Stimulated activated CD4-positive, alpha-beta T cell treated with anti-CD3 and anti-CD28 coated beads, Interleukin-2, amount 100 ng/mL, for 4 hours (primary cell): ENCODE results near the gene INTS1.
A peak's percentile ranks its signal among the peaks of the same experiment; 100 is the strongest.

Source experiments
- DNase-seq: peaks from one replicate; pipeline ENCODE4 v3.0.0-alpha.2; 2020; ENCODE audit warnings: low read depth

Gene INTS1

DNA sequence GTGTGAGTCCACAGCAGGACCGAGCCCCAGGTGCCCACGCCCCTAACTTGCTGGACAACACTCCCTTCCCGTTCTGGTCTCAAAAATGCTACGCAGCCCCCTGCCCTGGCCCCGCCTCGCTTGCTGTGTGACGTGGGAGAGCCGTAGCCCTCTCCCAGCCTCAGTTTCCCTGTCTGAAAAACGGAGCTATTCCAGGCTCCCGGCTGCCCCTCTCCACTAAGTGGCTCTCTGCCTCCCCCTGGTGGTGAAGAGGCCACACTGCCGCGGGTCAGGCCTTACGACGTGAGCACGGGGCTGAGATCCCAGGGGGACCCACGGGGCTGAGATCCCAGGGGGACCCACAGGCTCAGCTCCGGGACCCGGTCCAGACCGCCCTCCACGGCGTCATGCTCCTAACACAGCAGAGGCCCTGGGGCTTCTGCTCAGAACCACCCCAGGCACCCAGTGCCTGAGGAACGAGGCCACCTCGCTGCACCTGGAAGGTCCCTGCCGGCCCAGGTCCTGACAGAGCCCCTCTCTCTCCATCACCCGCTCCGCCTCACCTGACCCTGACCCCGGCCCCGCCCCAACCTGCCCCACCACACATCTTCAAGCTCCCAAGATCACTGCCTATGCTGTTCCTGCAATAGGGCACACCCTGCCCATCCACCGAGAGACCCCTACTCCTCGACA is 71.6 kb downstream of the INTS1 start:
- DNase-seq = peak; percentile 69

GRCh38 chr7:1431634-1432380 is 72.4 kb downstream of the INTS1 start:
- no peak for DNase-seq

DNA sequence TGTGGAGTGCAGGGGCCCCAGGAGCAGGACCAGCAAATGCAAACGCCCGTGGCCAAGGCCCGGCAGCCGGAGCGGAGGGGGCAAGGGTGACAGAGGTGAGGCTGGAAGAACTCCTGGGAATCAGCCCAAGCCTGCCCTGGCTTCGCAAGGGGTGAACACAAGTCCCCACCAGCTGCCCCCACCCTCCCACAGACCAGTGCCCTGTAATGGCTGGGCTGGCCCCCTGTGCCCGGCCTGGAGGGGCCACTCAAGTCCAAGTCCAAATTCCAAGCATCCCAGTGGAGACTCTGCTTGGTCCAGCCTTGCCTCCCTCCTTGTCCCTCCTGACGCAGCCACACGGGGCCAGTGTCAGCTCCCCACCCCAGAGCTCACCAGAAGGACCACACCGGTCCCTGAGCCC is 73.0 kb downstream of the INTS1 start:
- no peak for DNase-seq

GRCh38 chr7:1430056-1430845 is 73.9 kb downstream of the INTS1 start:
- no peak for DNase-seq

DNA sequence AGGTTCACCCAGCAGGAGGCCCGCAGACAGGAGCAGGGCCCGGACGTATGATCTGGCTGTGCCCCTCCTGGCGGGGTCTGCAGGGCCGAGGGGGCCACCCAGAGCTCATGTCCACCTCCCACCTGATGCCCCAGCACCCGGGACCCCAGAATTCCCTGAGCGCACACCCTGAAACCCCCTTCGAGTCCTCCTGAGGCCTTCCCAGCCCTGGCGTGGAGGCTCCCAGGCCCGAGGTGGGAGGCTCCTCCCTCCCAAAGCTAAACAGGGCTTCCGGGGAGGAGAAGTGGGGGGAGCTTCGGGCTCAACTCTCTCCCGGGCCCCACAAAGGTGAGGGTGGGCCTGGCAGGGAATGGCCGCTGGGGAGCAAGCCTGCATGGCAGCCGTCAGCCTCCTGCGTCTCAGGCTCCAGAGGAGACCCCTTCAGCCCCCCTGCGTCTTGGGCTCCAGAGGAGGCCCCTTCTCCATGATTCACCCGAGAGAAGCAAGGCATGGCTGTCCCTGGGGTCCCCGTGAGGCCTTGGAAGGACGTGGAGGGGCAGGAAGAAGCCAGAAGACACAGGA is 75.2 kb downstream of the INTS1 start:
- DNase-seq = no peak

DNA sequence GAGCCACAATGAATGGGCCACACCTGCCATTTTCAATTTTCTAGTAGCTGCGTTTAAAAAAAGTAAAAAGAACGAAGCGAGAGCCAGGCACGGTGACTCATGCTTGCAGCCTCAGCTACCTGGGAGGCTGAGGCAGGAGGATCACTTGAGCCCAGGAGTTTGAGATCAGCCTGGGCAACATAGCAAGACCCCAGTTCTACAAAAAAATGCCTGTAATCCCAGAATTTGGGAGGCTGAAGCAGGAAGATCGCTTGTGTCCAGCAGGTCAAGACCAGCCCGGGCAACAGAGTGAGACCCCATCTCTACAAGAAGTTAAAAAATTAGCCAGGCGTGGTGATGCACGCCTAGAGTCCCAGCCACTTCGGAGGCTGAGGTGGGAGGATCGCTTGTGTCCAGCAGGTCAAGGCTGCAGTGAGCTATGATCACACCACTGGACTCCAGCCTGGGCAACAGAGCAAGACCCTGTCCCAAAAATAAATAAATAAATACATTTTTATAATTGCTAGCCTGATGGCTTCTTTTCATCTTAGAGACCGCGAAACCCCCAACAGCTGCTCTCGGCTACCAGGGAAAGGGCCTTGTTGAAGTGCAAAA is 77.0 kb downstream of the INTS1 start:
- no peak for DNase-seq

DNA sequence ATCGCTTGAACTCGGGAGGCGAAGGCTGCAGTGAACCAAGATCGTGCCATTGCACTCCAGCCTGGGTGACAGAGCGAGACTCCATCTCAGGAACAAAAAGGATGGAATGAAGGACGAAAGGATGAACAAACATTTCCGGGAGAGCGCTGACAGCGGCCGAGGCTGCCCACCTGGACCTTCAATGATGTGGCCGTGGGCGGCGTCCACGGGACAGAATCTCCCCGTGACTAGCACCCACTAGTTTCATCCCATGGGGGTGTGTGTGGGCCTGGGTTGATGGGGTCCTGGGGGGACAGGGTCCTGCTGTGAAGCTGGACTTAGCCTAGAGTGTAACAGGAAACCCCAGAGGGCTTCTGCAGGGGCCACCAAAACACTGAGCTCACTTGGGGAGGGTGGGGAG is 77.7 kb downstream of the INTS1 start:
- DNase-seq = no peak

- no peak for DNase-seq
Observed at GRCh38 chr7:1425292-1426136, 78.7 kb downstream of the INTS1 start.

- no peak for DNase-seq
Observed at GRCh38 chr7:1424041-1424440, 80.1 kb downstream of the INTS1 start.

DNA sequence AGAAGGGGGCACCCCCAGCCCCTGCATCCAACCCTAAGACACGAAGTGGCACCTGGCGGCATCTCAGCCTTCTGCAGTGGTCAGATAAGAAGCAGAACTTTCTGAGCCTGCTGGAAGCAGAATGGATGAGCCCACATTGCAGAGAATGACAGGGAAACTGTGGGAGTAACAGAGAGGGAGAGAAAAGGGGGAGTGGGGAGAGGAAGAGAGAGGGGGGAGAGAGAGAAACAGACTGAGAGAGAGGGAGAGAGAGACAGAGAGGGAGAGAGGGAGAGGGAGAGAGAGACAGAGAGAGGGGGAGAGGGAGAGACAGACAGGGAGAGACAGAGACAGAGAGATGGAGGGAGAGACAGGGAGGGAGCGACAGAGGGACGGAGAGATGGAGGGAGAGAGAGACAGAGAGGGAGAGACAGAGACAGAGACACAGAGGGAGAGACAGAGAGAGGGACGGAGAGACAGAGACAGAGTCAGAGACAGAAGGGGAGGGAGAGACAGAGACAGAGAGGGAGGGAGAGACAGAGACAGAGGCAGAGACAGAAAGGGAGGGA is 80.9 kb downstream of the INTS1 start:
- no peak for DNase-seq

GRCh38 chr7:1422512-1423263 is 81.5 kb downstream of the INTS1 start:
- DNase-seq = no peak

GRCh38 chr7:1421946-1422345 is 82.2 kb downstream of the INTS1 start:
- DNase-seq = no peak

DNA sequence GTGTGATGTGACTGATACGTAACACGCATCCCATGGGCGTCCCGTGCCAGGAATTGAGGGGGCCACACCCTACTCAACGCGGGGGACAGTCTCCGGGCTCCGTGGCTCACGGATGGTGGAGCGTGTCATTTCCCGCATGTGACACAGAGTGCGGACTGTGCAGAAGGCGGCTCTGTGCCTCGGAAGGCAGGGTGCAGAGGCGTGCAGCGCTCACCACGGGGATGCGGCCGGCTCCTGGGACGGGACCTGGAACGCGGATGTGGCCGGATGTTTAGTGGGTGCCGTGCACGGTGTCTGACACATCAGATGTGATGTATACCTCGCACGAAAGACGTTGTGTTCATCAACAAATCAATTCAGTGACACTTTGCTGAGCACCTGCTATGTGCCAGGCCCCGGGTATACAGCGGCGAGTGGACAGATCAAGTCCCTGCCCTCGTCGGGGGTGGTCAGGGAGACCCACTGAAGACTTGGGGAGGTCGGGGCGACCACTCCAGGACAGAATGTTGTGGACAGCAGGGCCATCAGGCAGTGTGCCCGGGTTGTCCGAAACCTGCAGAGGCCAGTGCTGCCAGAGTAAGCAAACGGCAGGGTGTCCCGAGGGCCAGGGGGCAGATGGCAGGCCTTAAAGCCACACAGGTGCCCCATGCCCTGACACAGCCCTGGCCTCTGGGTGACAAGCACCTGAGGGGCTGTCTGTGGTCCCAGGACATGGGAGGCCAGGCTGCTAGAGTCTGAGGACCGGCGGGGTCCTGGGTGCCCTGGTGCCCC is 83.0 kb downstream of the INTS1 start:
- DNase-seq = no peak
